Measurements from ENCODE around the gene CD27.

GRCh38 chr12:6468283-6468575 is 23.5 kb downstream of the CD27 start:
- TF ChIP-seq POLR2A (IDR thresholded peaks at IDR 0.05) (no peak), EP300 (IDR thresholded peaks at IDR 0.05) (no peak)
- TF ChIP-seq, protein P1, sequence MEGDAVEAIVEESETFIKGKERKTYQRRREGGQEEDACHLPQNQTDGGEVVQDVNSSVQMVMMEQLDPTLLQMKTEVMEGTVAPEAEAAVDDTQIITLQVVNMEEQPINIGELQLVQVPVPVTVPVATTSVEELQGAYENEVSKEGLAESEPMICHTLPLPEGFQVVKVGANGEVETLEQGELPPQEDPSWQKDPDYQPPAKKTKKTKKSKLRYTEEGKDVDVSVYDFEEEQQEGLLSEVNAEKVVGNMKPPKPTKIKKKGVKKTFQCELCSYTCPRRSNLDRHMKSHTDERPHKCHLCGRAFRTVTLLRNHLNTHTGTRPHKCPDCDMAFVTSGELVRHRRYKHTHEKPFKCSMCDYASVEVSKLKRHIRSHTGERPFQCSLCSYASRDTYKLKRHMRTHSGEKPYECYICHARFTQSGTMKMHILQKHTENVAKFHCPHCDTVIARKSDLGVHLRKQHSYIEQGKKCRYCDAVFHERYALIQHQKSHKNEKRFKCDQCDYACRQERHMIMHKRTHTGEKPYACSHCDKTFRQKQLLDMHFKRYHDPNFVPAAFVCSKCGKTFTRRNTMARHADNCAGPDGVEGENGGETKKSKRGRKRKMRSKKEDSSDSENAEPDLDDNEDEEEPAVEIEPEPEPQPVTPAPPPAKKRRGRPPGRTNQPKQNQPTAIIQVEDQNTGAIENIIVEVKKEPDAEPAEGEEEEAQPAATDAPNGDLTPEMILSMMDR (IDR thresholded peaks at IDR 0.05) = no peak

Measured in tibial nerve (tissue), 4 donors.